Small intestine (tissue), 7 donors: ENCODE measurements around the gene MAPRE2. TPM values are rescaled to one million over a fixed set of nuclear protein-coding genes. Genes with fewer than 3 reads are reported as not detected.
A peak's percentile ranks its signal among the peaks of the same experiment; 100 is the strongest.

Experiments
- DNase-seq, 2 donors: peaks; one replicate each; pipeline versions ENCODE4 v3.0.0 to v3.0.0-alpha.2; 2013
- FAIRE-seq: peaks from 2 replicates; lab custom pipeline; 2012; peaks lifted over from hg19 to GRCh38; lab: Jason Lieb, UNC
- H3K27ac ChIP-seq, 3 donors: one replicate each; pipeline ENCODE4 v1.5.1; 2013; ENCODE audit warnings: low read length in 2 of 3, mild to moderate bottlenecking in 2 of 3, control low read depth in 1 of 3, inconsistent platforms in 1 of 3, low read depth in 1 of 3, moderate library complexity in 1 of 3
- H3K27me3 ChIP-seq, 3 donors: one replicate each; pipeline ENCODE4 v1.6.1; 2013; ENCODE audit warnings: low read length in 3 of 3, inconsistent platforms in 1 of 3; ENCODE audit not compliant: control insufficient read depth in 3 of 3, insufficient read depth in 3 of 3
- H3K36me3 ChIP-seq, 3 donors: one replicate each; pipeline ENCODE4 v1.6.1; 2013; ENCODE audit warnings: low read length in 3 of 3, inconsistent platforms in 1 of 3, low read depth in 1 of 3, mild to moderate bottlenecking in 1 of 3, moderate library complexity in 1 of 3; ENCODE audit not compliant: control insufficient read depth in 3 of 3, insufficient read depth in 2 of 3
- H3K4me1 ChIP-seq, 3 donors: one replicate each; pipeline ENCODE4 v1.6.1; 2013; ENCODE audit warnings: low read length in 2 of 3, inconsistent platforms in 1 of 3, low read depth in 1 of 3, mild to moderate bottlenecking in 1 of 3, moderate library complexity in 1 of 3; ENCODE audit not compliant: control insufficient read depth in 3 of 3, insufficient read depth in 2 of 3
- H3K4me3 ChIP-seq, 3 donors: one replicate each; pipeline ENCODE4 v1.5.1; 2013; ENCODE audit warnings: low read length in 3 of 3, control low read depth in 1 of 3, inconsistent platforms in 1 of 3, low read depth in 1 of 3, mild to moderate bottlenecking in 1 of 3, moderate library complexity in 1 of 3
- H3K9me3 ChIP-seq, 2 donors: one replicate each; pipeline ENCODE4 v1.6.1; 2013; ENCODE audit warnings: low read depth in 1 of 2, low read length in 1 of 2; ENCODE audit not compliant: control insufficient read depth in 2 of 2, insufficient read depth in 1 of 2
- WGBS, 3 donors: extraction: QIAGEN DNeasy Blood & Tissue Kit; methylation state at CpG; one replicate each; pipeline ENCODE4 v1.1.7; 2013; 5-methylcytosine and 5-hydroxymethylcytosine counted together
- polyA plus RNA-seq, 4 donors: library from polyadenylated mRNA; stranded (reverse) in 3 of 4; unstranded in 1 of 4; fragments of 200-250 nt in 3 of 4; fragments of 120-200 nt in 1 of 4; gene quantifications; one replicate each; pipeline versions ENCODE4 v1.2.1 to v1.2.3, GENCODE V29; 2013
- donor health status: healthy with polysubstance abuse.
- donor health status: control.
- donor health status: control.
- donor health status: Bipolar disorder and iron deficiency.
- donor health status: healthy.

MAPRE2 gene
- polyA plus RNA-seq, 4 donors, result 6.2 to 19.8 (median 11.2) TPM

GRCh38 chr18:35026407-35027061 is 14.7 kb upstream of the MAPRE2 start:
- 86 to 93% (median 90%) methylated on average over 5 of the region's 5 CpGs for WGBS, 3 donors
- Histone ChIP-seq H3K36me3 (no peaks in the 10 kb centered on the region), H3K9me3 (no peaks in the 10 kb centered on the region), H3K27me3 (no peaks in the 10 kb centered on the region), H3K27ac (peak overlapping the region in 1 of 3 donors; percentile 8), H3K4me3 (no peak overlapping the region), H3K4me1 (peaks cover 0 to 13% (median 8%) of the 10 kb centered on the region in 3 donors)
- DNase-seq (no peak), FAIRE-seq (no peak)

GRCh38 chr18:35027206-35027605 is 14.0 kb upstream of the MAPRE2 start:
- no peaks in the 10 kb centered on the region for H3K9me3 ChIP-seq
- FAIRE-seq, result no peak
- 84 to 100% (median 100%) methylated on average over 1 of the region's 1 CpG for WGBS, 3 donors

GRCh38 chr18:35028536-35028935 is 12.7 kb upstream of the MAPRE2 start:
- no peaks in the 10 kb centered on the region for H3K27me3 ChIP-seq
- FAIRE-seq (no peak), DNase-seq (no peak)
- peaks cover 0 to 13% (median 8%) of the 10 kb centered on the region in 3 donors for H3K4me1 ChIP-seq
- no peaks in the 10 kb centered on the region for H3K9me3 ChIP-seq
- no peak overlapping the region for H3K4me3 ChIP-seq
- H3K36me3 ChIP-seq, result no peaks in the 10 kb centered on the region
- H3K27ac ChIP-seq, result no peak overlapping the region
- 81 to 94% (median 89%) methylated on average over 2 of the region's 2 CpGs for WGBS, 3 donors

More at GRCh38 chr18:35027206-35027605, 14.0 kb upstream of the MAPRE2 start:
- no peak overlapping the region for H3K27ac ChIP-seq
- H3K4me3 ChIP-seq, result no peak overlapping the region
- DNase-seq, result no peak
- no peaks in the 10 kb centered on the region for H3K27me3 ChIP-seq
- H3K36me3 ChIP-seq, result no peaks in the 10 kb centered on the region
- H3K4me1 ChIP-seq, result peaks cover 0 to 13% (median 8%) of the 10 kb centered on the region in 3 donors

- WGBS, 3 donors, result 77 to 96% (median 96%) methylated on average over 4 of the region's 4 CpGs
- no peak overlapping the region for H3K4me3 ChIP-seq
- DNase-seq (no peak), FAIRE-seq (no peak)
- H3K9me3 ChIP-seq, result no peaks in the 10 kb centered on the region
- peaks cover 0 to 13% (median 8%) of the 10 kb centered on the region in 3 donors for H3K4me1 ChIP-seq
- no peaks in the 10 kb centered on the region for H3K36me3 ChIP-seq
- H3K27me3 ChIP-seq, result no peaks in the 10 kb centered on the region
- H3K27ac ChIP-seq, result peak overlapping the region in 1 of 3 donors; percentile 68
These were observed 12.1 kb upstream of the MAPRE2 start for GRCh38 chr18:35029103-35029502.

GRCh38 chr18:35029770-35030169 is 11.4 kb upstream of the MAPRE2 start:
- FAIRE-seq (no peak), DNase-seq (peak; percentile 35 to 44)
- Histone ChIP-seq H3K4me1 (peaks cover 0 to 13% (median 8%) of the 10 kb centered on the region in 3 donors), H3K27me3 (no peaks in the 10 kb centered on the region), H3K4me3 (peak overlapping the region in 2 of 3 donors; percentile 21 to 36), H3K36me3 (no peaks in the 10 kb centered on the region), H3K9me3 (no peaks in the 10 kb centered on the region), H3K27ac (peak overlapping the region; percentile 45 to 93 (median 71))
- 5 to 9% (median 6%) methylated on average over 3 of the region's 3 CpGs for WGBS, 3 donors

- peak overlapping the region; percentile 45 to 93 (median 71) for H3K27ac ChIP-seq
- H3K4me1 ChIP-seq, result peaks cover 0 to 8% (median 8%) of the 10 kb centered on the region in 3 donors
- no peaks in the 10 kb centered on the region for H3K27me3 ChIP-seq
- WGBS, 3 donors, result 4 to 25% (median 7%) methylated on average over 3 of the region's 3 CpGs
- no peaks in the 10 kb centered on the region for H3K9me3 ChIP-seq
- H3K36me3 ChIP-seq, result no peaks in the 10 kb centered on the region
- DNase-seq (peak; percentile 72 to 74), FAIRE-seq (no peak)
- peak overlapping the region in 2 of 3 donors; percentile 21 to 36 for H3K4me3 ChIP-seq
These were observed 10.8 kb upstream of the MAPRE2 start for GRCh38 chr18:35030277-35030989.

GRCh38 chr18:35032113-35032512 is 9.1 kb upstream of the MAPRE2 start:
- DNase-seq, result no peak
- WGBS, 3 donors, result 51 to 77% (median 66%) methylated on average over 1 of the region's 1 CpG

GRCh38 chr18:35038029-35038428 is 3.2 kb upstream of the MAPRE2 start:
- FAIRE-seq, result no peak
- Histone ChIP-seq H3K4me1 (peaks cover 0 to 9% (median 3%) of the 10 kb centered on the region in 3 donors), H3K4me3 (no peak overlapping the region)

More at GRCh38 chr18:35032113-35032512, 9.1 kb upstream of the MAPRE2 start:
- no peak for FAIRE-seq
- no peaks in the 10 kb centered on the region for H3K27me3 ChIP-seq
- no peaks in the 10 kb centered on the region for H3K9me3 ChIP-seq
- H3K4me3 ChIP-seq, result no peak overlapping the region
- peaks cover 0 to 8% (median 6%) of the 10 kb centered on the region in 3 donors for H3K4me1 ChIP-seq
- H3K36me3 ChIP-seq, result no peaks in the 10 kb centered on the region
- H3K27ac ChIP-seq, result no peak overlapping the region

More at GRCh38 chr18:35038029-35038428, 3.2 kb upstream of the MAPRE2 start:
- Histone ChIP-seq H3K36me3 (no peaks in the 10 kb centered on the region), H3K9me3 (no peaks in the 10 kb centered on the region), H3K27ac (no peak overlapping the region), H3K27me3 (no peaks in the 10 kb centered on the region)
- DNase-seq, result no peak
- 80 to 97% (median 83%) methylated on average over 1 of the region's 1 CpG for WGBS, 3 donors
